Gastrocnemius medialis (tissue), 4 donors: ENCODE results near the gene ADGRE3.

Source experiments
- CTCF ChIP-seq, 5 experiments: fragments of 450-650 bp in 3 of 5; fragments of 200-600 bp in 2 of 5; sonication (generic) in 2 of 5; IDR thresholded peaks in 4 of 5; conservative IDR thresholded peaks in 1 of 5; 1 replicate in 4 of 5; 2 replicates in 1 of 5; pipeline ENCODE4 v1.5.1; 2016 to 2019; ENCODE audit warnings: antibody characterized with exemption in 5 of 5, mild to moderate bottlenecking in 3 of 5, moderate library complexity in 3 of 5
- POLR2A ChIP-seq, 2 donors: fragments of 450-650 bp; IDR thresholded peaks; one replicate each; pipeline ENCODE4 v1.6.1; 2017; ENCODE audit warnings: antibody characterized with exemption in 2 of 2, mild to moderate bottlenecking in 2 of 2, moderate library complexity in 2 of 2

- TF ChIP-seq CTCF (IDR thresholded peaks at IDR 0.05 in 4 of 5, conservative IDR thresholded peaks at IDR 0.05 in 1 of 5) (no peak), POLR2A (IDR thresholded peaks at IDR 0.05) (no peak)
Measured at GRCh38 chr19:14722127-14722526, 47.5 kb upstream of the ADGRE3 start.
